ENCODE data around the gene SUV39H1. TPM values are rescaled to one million over a fixed set of nuclear protein-coding genes. Genes with fewer than 3 reads are reported as not detected.

SUV39H1 gene
- total and polyA plus RNA-seq, 2 experiments from 2014 or later, result 2.9 to 5.3 TPM

GRCh38 chrX:48719958-48720357 is 23.4 kb downstream of the SUV39H1 start:
- no peak for DNase-seq (ENCODE audit: low spot score)
- no peaks in the 10 kb centered on the region for H3K4me1 ChIP-seq (ENCODE audit: insufficient read depth)
- 62% methylated on average over 2 of the region's 2 CpGs for WGBS (ENCODE audit: low lambda C conversion rate, missing lambda C conversion rate)
- H3K9me3 ChIP-seq (ENCODE audit: low read depth), result no peaks in the 10 kb centered on the region
- H3K4me2 ChIP-seq, result no peak overlapping the region
- TF ChIP-seq EZH2 (IDR thresholded peaks at IDR 0.05; ENCODE audit: borderline replicate concordance) (no peak), EZH2phosphoT487 (IDR thresholded peaks at IDR 0.05; ENCODE audit: low read depth, severe bottlenecking, unreplicated experiment) (no peak)
- TF ChIP-seq, protein P1, sequence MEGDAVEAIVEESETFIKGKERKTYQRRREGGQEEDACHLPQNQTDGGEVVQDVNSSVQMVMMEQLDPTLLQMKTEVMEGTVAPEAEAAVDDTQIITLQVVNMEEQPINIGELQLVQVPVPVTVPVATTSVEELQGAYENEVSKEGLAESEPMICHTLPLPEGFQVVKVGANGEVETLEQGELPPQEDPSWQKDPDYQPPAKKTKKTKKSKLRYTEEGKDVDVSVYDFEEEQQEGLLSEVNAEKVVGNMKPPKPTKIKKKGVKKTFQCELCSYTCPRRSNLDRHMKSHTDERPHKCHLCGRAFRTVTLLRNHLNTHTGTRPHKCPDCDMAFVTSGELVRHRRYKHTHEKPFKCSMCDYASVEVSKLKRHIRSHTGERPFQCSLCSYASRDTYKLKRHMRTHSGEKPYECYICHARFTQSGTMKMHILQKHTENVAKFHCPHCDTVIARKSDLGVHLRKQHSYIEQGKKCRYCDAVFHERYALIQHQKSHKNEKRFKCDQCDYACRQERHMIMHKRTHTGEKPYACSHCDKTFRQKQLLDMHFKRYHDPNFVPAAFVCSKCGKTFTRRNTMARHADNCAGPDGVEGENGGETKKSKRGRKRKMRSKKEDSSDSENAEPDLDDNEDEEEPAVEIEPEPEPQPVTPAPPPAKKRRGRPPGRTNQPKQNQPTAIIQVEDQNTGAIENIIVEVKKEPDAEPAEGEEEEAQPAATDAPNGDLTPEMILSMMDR (IDR thresholded peaks at IDR 0.05; ENCODE audit: poor library complexity), result no peak
- H3K4me3 ChIP-seq, result no peak overlapping the region
- no peaks in the 10 kb centered on the region for H3K36me3 ChIP-seq (replicated peaks; ENCODE audit: insufficient read depth, low read depth)
- H2AFZ ChIP-seq, result no peak overlapping the region
- H4K20me1 ChIP-seq (ENCODE audit: insufficient read depth, poor library complexity, severe bottlenecking), result no peaks in the 10 kb centered on the region
- H3K9me2 ChIP-seq (replicated peaks; ENCODE audit: insufficient read depth), result no peaks in the 10 kb centered on the region
- H3K27me3 ChIP-seq, result no peaks in the 10 kb centered on the region
- H3K79me2 ChIP-seq, result no peaks in the 10 kb centered on the region
- H3K27ac ChIP-seq, result no peak overlapping the region

- Histone ChIP-seq H3K27ac (no peak overlapping the region), H3K4me1 (ENCODE audit: insufficient read depth) (no peaks in the 10 kb centered on the region), H4K20me1 (ENCODE audit: insufficient read depth, poor library complexity, severe bottlenecking) (no peaks in the 10 kb centered on the region), H3K9me3 (ENCODE audit: low read depth) (no peaks in the 10 kb centered on the region), H3K4me2 (no peak overlapping the region), H3K36me3 (replicated peaks; ENCODE audit: insufficient read depth, low read depth) (no peaks in the 10 kb centered on the region), H3K4me3 (no peak overlapping the region), H3K27me3 (no peaks in the 10 kb centered on the region), H2AFZ (no peak overlapping the region), H3K79me2 (no peaks in the 10 kb centered on the region), H3K9me2 (replicated peaks; ENCODE audit: insufficient read depth) (no peaks in the 10 kb centered on the region)
- no peak for DNase-seq (ENCODE audit: low spot score)
- TF ChIP-seq, protein P1 (IDR thresholded peaks at IDR 0.05; ENCODE audit: poor library complexity), result no peak
- TF ChIP-seq EZH2 (IDR thresholded peaks at IDR 0.05; ENCODE audit: borderline replicate concordance) (no peak), EZH2phosphoT487 (IDR thresholded peaks at IDR 0.05; ENCODE audit: low read depth, severe bottlenecking, unreplicated experiment) (no peak)
- WGBS (ENCODE audit: low lambda C conversion rate, missing lambda C conversion rate), result 74% methylated on average over 4 of the region's 4 CpGs
Measured at GRCh38 chrX:48720577-48721250, 24.2 kb downstream of the SUV39H1 start.

- Histone ChIP-seq H3K27me3 (no peaks in the 10 kb centered on the region), H3K27ac (no peak overlapping the region), H3K9me2 (replicated peaks; ENCODE audit: insufficient read depth) (no peaks in the 10 kb centered on the region), H3K36me3 (replicated peaks; ENCODE audit: insufficient read depth, low read depth) (no peaks in the 10 kb centered on the region), H3K4me1 (ENCODE audit: insufficient read depth) (no peaks in the 10 kb centered on the region), H4K20me1 (ENCODE audit: insufficient read depth, poor library complexity, severe bottlenecking) (no peaks in the 10 kb centered on the region), H3K4me2 (no peak overlapping the region), H2AFZ (no peak overlapping the region), H3K79me2 (no peaks in the 10 kb centered on the region), H3K9me3 (ENCODE audit: low read depth) (no peaks in the 10 kb centered on the region), H3K4me3 (no peak overlapping the region)
- no peak for DNase-seq (ENCODE audit: low spot score)
- TF ChIP-seq, protein P1 (IDR thresholded peaks at IDR 0.05; ENCODE audit: poor library complexity), result no peak
- no peak for TF ChIP-seq EZH2 (IDR thresholded peaks at IDR 0.05; ENCODE audit: borderline replicate concordance)
- no peak for TF ChIP-seq EZH2phosphoT487 (IDR thresholded peaks at IDR 0.05; ENCODE audit: low read depth, severe bottlenecking, unreplicated experiment)
Measured at GRCh38 chrX:48721916-48722315, 25.4 kb downstream of the SUV39H1 start.

Data from hepatocyte (in vitro differentiated cells).